GM18951 (cell line): ENCODE results near the gene ZNF282.

Source experiments
- POLR2A ChIP-seq: IDR thresholded peaks from 4 replicates; pipeline ENCODE4 v1.6.1; 2011; ENCODE audit warnings: mild to moderate bottlenecking; ENCODE audit not compliant: insufficient read length, insufficient read depth; ENCODE audit errors: extremely low read depth
- in situ Hi-C: fragments of 300-500 bp; cut with MboI; formaldehyde crosslinking; loops from one replicate; pipeline ENCODE4 v1.12.0; 2022; ENCODE audit warnings: low sequenced_read_pairs, mixed read lengths, inconsistent platforms; ENCODE audit not compliant: unreplicated experiment

The ZNF282 gene

DNA sequence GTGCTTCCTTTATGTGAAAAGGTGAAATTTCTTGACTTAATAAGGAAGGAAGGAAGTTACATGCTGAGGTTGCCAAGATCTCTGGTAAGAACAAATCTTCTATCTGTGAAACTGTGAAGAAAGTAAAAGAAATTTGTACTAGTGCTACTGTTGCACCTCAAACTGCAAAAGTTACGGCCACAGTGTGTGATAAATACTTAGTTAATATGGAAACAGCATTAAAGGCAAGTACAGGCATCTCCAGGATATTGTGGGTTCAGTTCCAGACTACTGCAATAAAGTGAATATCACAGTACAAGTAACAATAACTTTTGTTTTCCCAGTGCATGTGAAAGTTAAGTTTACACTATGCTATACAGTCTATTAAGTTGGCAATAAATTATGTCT, 22.8 kb upstream of the ZNF282 start:
- no peak for TF ChIP-seq POLR2A
- in situ Hi-C loops: no loop called here

DNA sequence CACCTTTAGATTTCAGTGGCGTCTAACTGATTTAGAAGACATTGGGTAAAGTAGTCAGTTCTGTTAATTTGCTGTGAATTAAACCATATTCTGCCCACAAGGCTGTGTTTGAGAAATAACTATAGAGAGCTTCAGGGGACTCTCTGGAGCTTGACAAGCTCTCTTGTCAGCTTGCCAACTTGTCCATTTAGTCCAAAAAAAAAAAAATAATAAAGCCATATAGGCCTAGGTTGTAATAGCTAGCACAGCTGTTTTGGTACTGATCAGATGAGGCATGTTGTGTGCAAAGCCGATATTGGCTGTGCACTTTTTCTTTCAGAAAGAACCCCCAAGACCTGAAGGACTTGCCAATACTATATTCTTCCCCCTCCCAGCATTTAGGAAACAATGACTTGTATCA, 20.2 kb upstream of the ZNF282 start:
- in situ Hi-C loops: no loop called here
- no peak for TF ChIP-seq POLR2A

DNA sequence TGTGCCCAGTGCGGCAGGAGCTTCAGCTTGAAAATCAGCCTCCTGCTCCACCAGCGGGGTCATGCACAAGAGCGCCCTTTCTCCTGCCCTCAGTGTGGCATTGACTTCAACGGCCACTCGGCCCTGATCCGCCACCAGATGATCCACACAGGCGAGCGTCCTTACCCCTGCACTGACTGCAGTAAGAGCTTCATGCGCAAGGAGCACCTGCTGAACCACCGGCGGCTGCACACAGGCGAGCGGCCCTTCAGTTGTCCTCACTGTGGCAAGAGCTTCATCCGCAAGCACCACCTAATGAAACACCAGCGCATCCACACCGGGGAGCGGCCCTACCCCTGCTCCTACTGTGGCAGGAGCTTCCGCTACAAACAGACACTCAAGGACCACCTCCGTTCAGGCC, 16.1 kb upstream of the ZNF282 start:
- in situ Hi-C loops: no loop called here
- no peak for TF ChIP-seq POLR2A

DNA sequence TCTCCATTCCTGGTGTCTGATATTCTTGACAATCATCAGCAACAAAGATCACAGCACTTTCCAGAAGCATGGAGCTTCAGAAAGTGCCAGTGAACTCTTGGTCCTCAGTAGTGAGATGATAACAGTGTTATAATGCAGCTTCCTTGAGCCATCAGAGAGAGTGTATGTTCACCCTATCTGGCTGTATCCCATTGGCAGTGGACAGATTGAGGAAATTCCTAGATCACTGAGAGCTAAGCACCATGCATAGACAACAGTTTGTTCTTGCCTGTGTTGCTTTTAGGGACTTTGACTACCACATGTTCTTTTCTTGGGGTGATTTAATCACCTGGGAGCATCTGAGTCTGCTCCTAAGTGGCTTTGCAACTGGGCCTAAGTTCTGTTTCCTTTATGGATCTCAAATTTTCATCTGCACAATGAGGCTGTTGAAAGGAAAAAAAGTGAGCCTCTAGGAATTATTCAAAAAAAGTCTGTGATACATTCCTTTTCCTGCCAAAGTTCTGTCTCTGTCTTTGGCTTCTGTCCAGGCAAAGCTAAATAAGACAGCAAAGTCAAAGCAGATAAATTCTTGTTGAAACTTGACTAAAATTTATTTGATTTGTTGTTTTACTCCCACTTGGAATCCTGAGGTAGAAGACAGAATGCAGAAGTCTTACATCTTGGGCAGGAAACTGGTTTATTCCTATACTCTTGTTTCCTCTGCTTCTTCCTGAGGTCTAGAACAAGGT, 14.5 kb upstream of the ZNF282 start:
- no peak for TF ChIP-seq POLR2A
- in situ Hi-C loops: no loop called here

DNA sequence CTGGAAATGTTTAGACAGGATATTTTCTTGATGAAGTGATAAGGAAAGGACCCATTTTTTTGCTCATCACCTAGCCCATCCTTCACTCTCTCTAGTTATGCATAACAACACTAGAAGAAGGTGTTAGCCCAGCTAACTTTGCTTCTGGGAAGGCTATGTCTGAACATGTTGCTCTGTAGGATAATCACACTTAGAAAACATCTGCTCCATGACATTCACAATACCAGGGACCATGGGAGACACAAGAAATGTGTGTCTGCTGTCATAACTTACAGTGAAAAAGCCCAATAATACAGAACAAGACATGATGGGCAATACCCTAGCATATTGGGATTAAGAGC, 13.9 kb upstream of the ZNF282 start:
- in situ Hi-C loops: no loop called here
- no peak for TF ChIP-seq POLR2A

DNA sequence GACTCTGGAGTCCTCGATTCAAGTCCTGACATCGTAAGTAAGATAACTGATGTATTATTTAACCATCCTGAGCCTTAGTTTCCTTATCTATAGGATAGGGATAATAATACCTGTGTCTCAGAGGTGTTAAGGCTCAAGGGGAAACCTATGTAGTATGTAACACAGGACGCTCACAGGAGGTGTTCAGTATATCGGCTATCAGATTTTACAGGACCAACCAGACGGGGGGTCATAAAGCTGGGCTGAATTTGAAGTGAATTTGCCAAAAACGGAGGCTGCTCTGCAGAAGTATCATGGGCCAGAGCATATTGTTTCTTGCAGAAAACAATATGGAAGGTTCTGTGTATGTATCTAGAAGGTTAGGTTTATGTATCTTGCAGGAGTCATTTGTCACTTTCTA, 11.1 kb upstream of the ZNF282 start:
- no peak for TF ChIP-seq POLR2A
- in situ Hi-C loops: no loop called here

DNA sequence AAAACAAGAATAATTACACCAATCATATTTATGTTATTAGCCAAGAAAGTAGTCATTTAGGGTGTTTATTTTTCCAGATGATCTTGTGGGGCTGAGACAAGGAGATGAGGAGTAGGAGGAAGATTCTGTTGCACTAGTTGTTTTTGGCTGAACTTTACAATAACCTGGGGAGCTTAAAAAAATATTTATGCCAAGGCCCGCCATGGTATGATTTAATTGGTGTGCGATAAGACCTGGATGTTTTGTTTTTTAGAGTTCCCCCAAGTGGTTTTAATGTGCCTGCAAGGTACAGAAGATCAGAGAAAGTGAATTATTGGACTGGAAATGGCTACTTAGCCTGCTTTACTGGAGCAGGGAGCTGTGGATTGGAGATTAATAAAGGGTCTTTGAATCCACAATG, 7.1 kb upstream of the ZNF282 start:
- no peak for TF ChIP-seq POLR2A
- in situ Hi-C loops: no loop called here

DNA sequence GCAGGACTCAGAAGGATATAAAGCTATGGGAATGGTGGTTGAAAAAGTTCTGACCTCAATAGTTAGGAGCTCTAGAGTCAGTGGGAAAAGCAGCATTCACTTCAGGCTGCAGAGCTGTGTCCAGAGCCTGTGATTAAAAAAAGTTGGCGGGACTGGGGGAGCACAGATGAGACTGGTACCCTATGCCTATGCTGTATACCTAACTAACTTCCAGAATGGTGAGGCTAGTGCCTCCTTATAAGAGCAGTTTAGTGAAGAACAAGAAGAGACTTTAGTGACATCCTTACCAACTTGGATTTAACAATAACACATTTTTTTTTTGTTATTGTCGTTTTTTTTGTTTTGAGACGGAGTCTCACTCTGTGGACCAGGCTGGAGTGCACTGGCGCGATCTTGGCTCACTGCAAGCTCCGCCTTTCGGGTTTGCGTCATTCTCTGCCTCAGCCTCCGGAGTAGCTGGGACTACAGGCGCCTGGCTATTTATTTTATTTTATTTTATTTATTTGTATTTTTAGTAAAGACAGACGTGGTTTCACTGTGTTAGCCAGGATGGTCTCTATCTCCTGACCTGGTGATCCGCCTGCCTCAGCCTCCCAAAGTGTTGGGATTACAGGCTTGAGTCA, 6.6 kb upstream of the ZNF282 start:
- in situ Hi-C loops: no loop called here
- no peak for TF ChIP-seq POLR2A

DNA sequence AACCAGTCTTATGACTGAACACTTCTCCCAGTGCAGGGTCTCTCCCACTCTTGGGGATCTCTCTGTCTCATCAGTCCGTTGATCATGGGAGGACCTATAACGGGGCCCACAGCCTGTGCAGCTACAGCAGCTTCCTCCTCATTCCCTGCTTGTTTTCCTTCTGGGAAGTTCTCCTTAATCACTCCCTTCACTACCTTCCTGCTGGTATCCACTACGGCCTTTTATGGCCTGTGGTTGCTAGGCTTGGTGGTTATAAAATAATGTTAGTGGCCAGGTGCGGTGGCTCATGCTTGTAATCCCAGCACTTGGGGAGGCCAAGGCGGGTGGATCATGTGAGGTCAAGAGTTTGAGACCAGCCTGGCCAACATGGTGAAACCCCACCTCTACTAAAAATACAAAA, 3.5 kb upstream of the ZNF282 start:
- no peak for TF ChIP-seq POLR2A
- in situ Hi-C loops: no loop called here

DNA sequence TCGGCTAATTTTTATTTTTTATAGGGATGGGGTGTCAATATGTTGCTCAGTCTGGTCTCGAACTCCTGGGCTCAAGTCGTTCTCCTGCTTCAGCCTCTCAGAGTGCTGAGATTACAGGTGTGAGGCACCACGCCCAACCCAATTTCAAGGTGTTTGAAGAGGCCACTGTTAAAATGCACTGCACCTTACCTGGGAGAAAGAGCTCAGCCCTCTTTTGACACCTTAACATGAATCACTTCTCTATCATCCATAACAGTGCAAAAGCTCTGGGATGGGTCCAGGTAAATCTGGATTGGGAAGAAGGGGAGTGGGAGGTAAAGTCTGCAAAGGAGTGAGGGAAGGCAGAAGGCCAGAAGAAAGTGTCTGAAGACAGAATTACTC, 557 bp upstream of the ZNF282 start:
- in situ Hi-C loops: no loop called here
- TF ChIP-seq POLR2A: no peak

DNA sequence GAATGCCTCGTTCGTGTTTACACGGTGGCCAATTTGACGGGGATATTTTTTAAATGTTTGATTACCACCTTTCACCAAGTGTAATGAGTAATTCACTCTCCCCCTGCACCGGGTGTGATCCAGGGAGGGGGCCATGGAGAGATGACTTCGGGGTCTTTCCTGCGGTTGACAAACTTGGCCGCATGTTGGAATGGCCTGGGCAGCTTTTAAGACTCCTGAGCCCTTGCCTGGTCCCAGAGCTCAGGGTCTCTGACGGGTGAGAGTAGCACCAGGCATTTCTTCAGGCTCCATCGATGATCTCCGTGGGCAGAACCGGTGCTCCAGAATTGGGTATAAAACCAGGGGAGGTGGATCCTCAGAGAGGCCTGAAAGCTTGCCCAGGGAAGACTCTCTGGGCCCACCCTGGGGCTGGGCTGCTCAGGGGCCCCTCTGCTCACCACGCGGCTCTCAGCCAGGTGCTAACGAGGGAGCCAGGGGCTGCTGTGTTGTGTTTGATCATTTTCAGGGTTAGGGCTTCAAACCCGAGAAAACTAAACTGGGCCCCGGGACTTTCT, 882 bp downstream of the ZNF282 start:
- in situ Hi-C loops: no loop called here
- TF ChIP-seq POLR2A: no peak

DNA sequence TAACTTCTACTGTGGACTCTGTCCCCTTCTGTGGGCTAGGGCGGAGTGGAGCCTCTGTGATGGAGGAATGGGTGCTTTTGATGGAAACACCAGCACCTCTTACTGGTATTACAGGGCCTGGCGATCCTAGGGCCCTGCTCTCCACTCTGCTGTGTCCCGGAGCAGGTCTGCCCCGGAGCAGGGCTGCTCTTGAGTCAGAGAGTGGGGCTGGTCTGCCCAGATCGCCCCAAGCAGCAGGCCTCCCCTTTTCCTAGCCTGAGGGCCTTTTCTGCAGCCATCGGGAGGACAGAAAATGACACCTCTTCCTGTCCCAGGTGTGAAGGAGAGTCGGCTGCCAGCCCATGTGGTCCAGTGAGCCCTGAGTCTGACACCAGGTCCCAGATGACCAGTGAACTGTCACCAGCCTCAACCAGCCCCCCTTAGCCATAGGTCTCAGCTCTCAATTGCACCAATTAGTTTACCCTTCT, 1.4 kb downstream of the ZNF282 start:
- TF ChIP-seq POLR2A: no peak
- in situ Hi-C loops: no loop called here

DNA sequence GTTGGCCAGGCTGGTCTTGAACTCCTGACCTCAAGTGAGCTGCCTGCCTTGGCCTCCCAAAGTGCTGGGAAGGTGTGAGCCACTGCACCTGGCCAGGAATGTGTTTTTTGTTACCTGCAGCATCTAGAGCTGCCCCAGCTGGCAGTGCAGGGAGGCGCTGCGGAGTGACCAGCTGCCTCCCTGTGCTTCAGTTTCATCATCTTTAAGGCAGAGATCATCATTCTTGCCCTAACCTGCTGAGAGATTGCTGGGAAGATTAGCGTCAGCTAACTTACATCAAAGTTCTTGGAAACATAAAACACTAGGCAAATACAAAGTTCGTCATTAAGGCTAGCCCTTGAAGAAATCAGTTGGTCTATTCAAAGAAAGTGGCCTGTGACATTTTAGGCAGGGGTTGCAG, 2.3 kb downstream of the ZNF282 start:
- in situ Hi-C loops: no loop called here
- no peak for TF ChIP-seq POLR2A

DNA sequence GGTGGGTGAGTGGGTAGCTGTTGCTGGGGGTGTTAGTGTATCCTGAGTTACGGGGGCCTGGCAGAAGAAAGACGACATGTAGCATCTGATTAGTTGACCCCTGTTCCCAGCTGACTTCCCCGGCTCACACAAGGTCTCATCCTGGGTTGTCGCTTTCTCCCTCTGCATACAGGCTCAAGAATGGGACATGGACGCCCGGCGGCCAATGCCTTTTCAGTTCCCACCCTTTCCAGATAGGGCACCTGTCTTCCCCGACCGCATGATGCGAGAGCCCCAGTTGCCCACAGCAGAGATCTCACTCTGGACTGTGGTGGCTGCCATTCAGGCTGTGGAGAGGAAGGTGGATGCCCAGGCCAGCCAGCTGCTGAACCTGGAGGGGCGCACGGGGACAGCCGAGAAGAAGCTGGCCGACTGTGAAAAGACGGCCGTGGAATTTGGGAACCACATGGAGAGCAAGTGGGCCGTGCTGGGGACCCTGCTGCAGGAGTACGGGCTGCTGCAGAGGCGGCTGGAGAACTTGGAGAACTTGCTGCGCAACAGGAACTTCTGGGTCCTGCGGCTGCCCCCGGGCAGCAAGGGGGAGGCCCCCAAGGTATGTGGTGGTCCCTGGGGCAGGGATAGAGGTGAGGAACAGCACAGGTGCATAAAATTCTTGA, 2.9 kb downstream of the ZNF282 start:
- in situ Hi-C loops: no loop called here
- TF ChIP-seq POLR2A: no peak

DNA sequence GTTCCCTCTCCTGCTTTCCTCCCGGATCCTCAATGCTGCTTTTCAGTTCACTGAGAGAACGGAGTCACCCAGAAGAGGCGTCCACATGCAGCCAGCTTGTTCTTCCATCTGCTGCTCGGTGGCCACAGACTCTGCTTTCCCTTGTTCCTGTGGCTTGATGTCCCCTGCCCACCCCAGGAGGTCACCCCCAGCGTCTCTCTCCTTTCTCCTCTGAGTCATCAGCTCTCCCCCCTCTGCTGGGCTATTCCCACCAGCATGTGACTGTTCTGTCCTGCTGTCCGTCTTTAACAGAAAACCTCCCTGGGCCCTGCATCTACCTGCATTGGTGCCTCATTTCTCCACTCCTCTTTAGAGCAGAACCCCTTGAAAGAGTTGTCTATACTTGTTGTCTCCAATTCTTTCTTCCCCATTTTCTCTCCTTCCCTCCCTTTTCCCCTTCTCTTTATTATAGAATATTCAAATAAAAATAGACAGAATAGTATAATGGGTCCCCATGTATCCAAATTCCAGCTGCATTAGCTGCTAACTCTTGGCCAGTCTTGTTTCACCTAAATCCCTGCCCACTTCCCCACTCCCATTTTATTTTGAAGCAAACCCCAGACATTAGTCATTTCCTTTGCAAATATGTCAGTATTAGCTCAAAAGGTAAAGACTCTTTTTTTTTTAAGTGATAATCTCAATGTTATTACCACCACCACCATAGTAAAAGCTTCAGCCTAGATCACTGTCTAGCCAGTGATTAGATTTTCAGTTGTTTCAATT, 4.1 kb downstream of the ZNF282 start:
- in situ Hi-C loops: no loop called here
- no peak for TF ChIP-seq POLR2A
